H9 (cell line): ENCODE results near the gene C6orf136. TPM values are rescaled to one million over a fixed set of nuclear protein-coding genes. Genes with fewer than 3 reads are reported as not detected.

ENCODE experiments used
- DNase-seq: peaks from one replicate; pipeline ENCODE4 v3.0.0-alpha.2; 2017
- H2AFZ ChIP-seq: one replicate; pipeline ENCODE4 v1.6.1; 2013; ENCODE audit warnings: mild to moderate bottlenecking, low read length, control low read depth, moderate library complexity
- H2AK5ac ChIP-seq: 2 replicates; pipeline ENCODE4 v1.6.1; 2013; ENCODE audit warnings: low read length, control low read depth, mixed read lengths; ENCODE audit not compliant: insufficient read length
- H2BK120ac ChIP-seq: one replicate; pipeline ENCODE4 v1.6.1; 2013; ENCODE audit warnings: low read depth, mild to moderate bottlenecking, low read length, control low read depth, inconsistent platforms; ENCODE audit not compliant: poor library complexity, severe bottlenecking
- H2BK12ac ChIP-seq: 2 replicates; pipeline ENCODE4 v1.6.1; 2013; ENCODE audit warnings: low read length, control low read depth, mixed read lengths, low read depth; ENCODE audit not compliant: insufficient read length
- H2BK15ac ChIP-seq: 2 replicates; pipeline ENCODE4 v1.6.1; 2013; ENCODE audit warnings: low read depth, low read length, control low read depth
- H2BK20ac ChIP-seq: one replicate; pipeline ENCODE4 v1.6.1; 2013; ENCODE audit warnings: low read depth, mild to moderate bottlenecking, low read length, control low read depth, inconsistent platforms; ENCODE audit not compliant: poor library complexity, severe bottlenecking
- H2BK5ac ChIP-seq: 2 replicates; pipeline ENCODE4 v1.6.1; 2013; ENCODE audit warnings: low read length, control low read depth, mixed read lengths; ENCODE audit not compliant: insufficient read length
- H3K14ac ChIP-seq: 2 replicates; pipeline ENCODE4 v1.6.1; 2013; ENCODE audit warnings: low read length, control low read depth; ENCODE audit not compliant: insufficient read depth
- H3K18ac ChIP-seq: 2 replicates; pipeline ENCODE4 v1.6.1; 2013; ENCODE audit warnings: low read depth, mild to moderate bottlenecking, mixed read lengths, low read length, control low read depth; ENCODE audit not compliant: insufficient read length
- H3K23ac ChIP-seq: 2 replicates; pipeline ENCODE4 v1.6.1; 2013; ENCODE audit warnings: low read length, control low read depth, mixed read lengths, low read depth; ENCODE audit not compliant: insufficient read length
- H3K23me2 ChIP-seq: 2 replicates; pipeline ENCODE4 v1.6.1; 2013; ENCODE audit warnings: low read depth, mild to moderate bottlenecking, mixed read lengths, low read length, control low read depth; ENCODE audit not compliant: insufficient read length, poor library complexity, severe bottlenecking
- H3K27ac ChIP-seq: 2 replicates; pipeline ENCODE4 v1.5.1; 2013; ENCODE audit warnings: low read length, control low read depth, mixed read lengths, low read depth; ENCODE audit not compliant: insufficient read length
- H3K27me3 ChIP-seq: 2 replicates; pipeline ENCODE4 v1.6.1; 2013; ENCODE audit warnings: low read length, control low read depth, inconsistent platforms; ENCODE audit not compliant: insufficient read depth
- H3K4ac ChIP-seq: 2 replicates; pipeline ENCODE4 v1.6.1; 2013; ENCODE audit warnings: low read depth, mild to moderate bottlenecking, control low read depth, inconsistent platforms, low read length, moderate library complexity
- H3K4me1 ChIP-seq: 2 replicates; pipeline ENCODE4 v1.6.1; 2013; ENCODE audit warnings: low read length, control low read depth, inconsistent platforms; ENCODE audit not compliant: insufficient read depth
- H3K4me2 ChIP-seq: 2 replicates; pipeline ENCODE4 v1.6.1; 2013; ENCODE audit warnings: low read length, control low read depth, mixed read lengths; ENCODE audit not compliant: insufficient read length, insufficient read depth
- H3K56ac ChIP-seq: 2 replicates; pipeline ENCODE4 v1.6.1; 2013; ENCODE audit warnings: low read depth, mild to moderate bottlenecking, mixed read lengths, low read length, control low read depth; ENCODE audit not compliant: insufficient read length
- H3K79me1 ChIP-seq: 2 replicates; pipeline ENCODE4 v1.6.1; 2013; ENCODE audit warnings: low read depth, mild to moderate bottlenecking, moderate library complexity, low read length, control low read depth, inconsistent platforms; ENCODE audit not compliant: insufficient read depth, poor library complexity, severe bottlenecking
- H3K79me2 ChIP-seq: 2 replicates; pipeline ENCODE4 v1.6.1; 2013; ENCODE audit warnings: low read length, control low read depth, inconsistent platforms; ENCODE audit not compliant: insufficient read depth
- H3K9ac ChIP-seq: 2 replicates; pipeline ENCODE4 v1.6.1; 2013; ENCODE audit warnings: low read length, control low read depth, mixed read lengths; ENCODE audit not compliant: insufficient read length; ENCODE audit errors: extremely low read depth
- H3K9me3 ChIP-seq: one replicate; pipeline ENCODE4 v1.6.1; 2013; ENCODE audit warnings: low read depth, low read length, inconsistent platforms; ENCODE audit not compliant: control insufficient read depth
- H3T11ph ChIP-seq: one replicate; pipeline ENCODE4 v1.6.1; 2013; ENCODE audit warnings: mild to moderate bottlenecking, low read length, control low read depth, inconsistent platforms
- H4K20me1 ChIP-seq: one replicate; pipeline ENCODE4 v1.6.1; 2013; ENCODE audit not compliant: control insufficient read depth, insufficient read length, insufficient read depth
- H4K5ac ChIP-seq: 2 replicates; pipeline ENCODE4 v1.6.1; 2013; ENCODE audit warnings: low read depth, mild to moderate bottlenecking, mixed read lengths, low read length, control low read depth; ENCODE audit not compliant: insufficient read length
- H4K8ac ChIP-seq: replicated peaks from 2 replicates; pipeline ENCODE4 v1.6.1; 2013; ENCODE audit warnings: low read length, control low read depth, mixed read lengths, low read depth; ENCODE audit not compliant: insufficient read length
- H4K91ac ChIP-seq: 2 replicates; pipeline ENCODE4 v1.6.1; 2013; ENCODE audit warnings: low read depth, mild to moderate bottlenecking, moderate library complexity, mixed read lengths, low read length, control low read depth; ENCODE audit not compliant: insufficient read length
- H3K27ac Mint-ChIP-seq, 3 experiments: 2 replicates in 2 of 3; 3 replicates in 1 of 3; pipeline ENCODE4 v1.8.0; 2020 to 2021; ENCODE audit warnings: mixed read lengths in 3 of 3, mild to moderate bottlenecking in 1 of 3, moderate library complexity in 1 of 3
- H3K27me3 Mint-ChIP-seq: 2 replicates; pipeline ENCODE4 v1.8.0; 2021; ENCODE audit warnings: low read depth, mild to moderate bottlenecking, moderate library complexity, mixed read lengths
- H3K36me3 Mint-ChIP-seq, 3 experiments: 2 replicates in 2 of 3; 3 replicates in 1 of 3; pipeline ENCODE4 v1.8.0; 2020 to 2021; ENCODE audit warnings: low read depth in 3 of 3, mixed read lengths in 3 of 3; ENCODE audit not compliant: insufficient read depth in 1 of 3
- H3K4me1 Mint-ChIP-seq, 2 experiments: 2 replicates each; pipeline ENCODE4 v1.8.0; 2020; ENCODE audit warnings: mixed read lengths in 2 of 2
- H3K4me3 Mint-ChIP-seq, 2 experiments: 2 replicates in 1 of 2; 3 replicates in 1 of 2; pipeline ENCODE4 v1.8.0; 2020 to 2021; ENCODE audit warnings: mild to moderate bottlenecking in 2 of 2, mixed read lengths in 2 of 2, moderate library complexity in 1 of 2
- H3K9me3 Mint-ChIP-seq, 2 experiments: 2 replicates in 1 of 2; 3 replicates in 1 of 2; pipeline ENCODE4 v1.8.0; 2020; ENCODE audit warnings: mild to moderate bottlenecking in 2 of 2, mixed read lengths in 2 of 2, moderate library complexity in 1 of 2
- WGBS: extraction: QIAGEN DNeasy Blood & Tissue Kit; methylation state at CpG from one replicate; pipeline ENCODE4 v1.1.7; 2013; ENCODE audit warnings: missing lambda C conversion rate, low lambda C conversion rate, mixed read lengths; ENCODE audit not compliant: insufficient read length; ENCODE audit errors: extremely low coverage; 5-methylcytosine and 5-hydroxymethylcytosine counted together
- total RNA-seq: library from RNA; stranded (reverse); gene quantifications from 2 replicates; pipeline ENCODE4 v1.2.1, GENCODE V29; 2021
- TF ChIP-seq, protein P1 (sequence below): fragments of 200-600 bp; sonication (generic); conservative IDR thresholded peaks from 3 replicates; pipeline ENCODE4 v1.8.0; 2021; ENCODE audit warnings: antibody characterized with exemption, mild to moderate bottlenecking

The C6orf136 gene
- total RNA-seq, 1 experiment from 2014 or later, result 22.2 TPM

GRCh38 chr6:30615958-30616810 is 30.7 kb upstream of the C6orf136 start:
- H3K56ac ChIP-seq, result peak overlapping the region; percentile 95
- no peak overlapping the region for H2BK12ac ChIP-seq
- H3K23me2 ChIP-seq, result peaks cover 21% of the 10 kb centered on the region
- Mint-ChIP-seq H3K27ac (peak overlapping the region; percentile 99 to 100 (median 100)), H3K27me3 (no peaks in the 10 kb centered on the region; the same call in 1 of the 2 replicates), H3K36me3 (peaks cover 32 to 58% (median 49%) of the 10 kb centered on the region in 3 experiments), H3K4me3 (peak overlapping the region; percentile 92 to 97), H3K9me3 (peaks cover 8 to 12% of the 10 kb centered on the region in 2 experiments; a peak in 3 of 5 replicates), H3K4me1 (peaks cover 36 to 40% of the 10 kb centered on the region in 2 experiments)
- H3K79me1 ChIP-seq, result peaks cover 4% of the 10 kb centered on the region
- H3K18ac ChIP-seq, result peak overlapping the region; percentile 87
- no peak overlapping the region for H2BK120ac ChIP-seq
- H3K14ac ChIP-seq, result peak overlapping the region; percentile 83
- H3K27me3 ChIP-seq, result no peaks in the 10 kb centered on the region
- no peak overlapping the region; the same call in 1 of the 2 replicates for H3K4ac ChIP-seq
- no peak overlapping the region for H4K8ac ChIP-seq
- H4K5ac ChIP-seq, result peak overlapping the region; percentile 63
- TF ChIP-seq, protein P1, sequence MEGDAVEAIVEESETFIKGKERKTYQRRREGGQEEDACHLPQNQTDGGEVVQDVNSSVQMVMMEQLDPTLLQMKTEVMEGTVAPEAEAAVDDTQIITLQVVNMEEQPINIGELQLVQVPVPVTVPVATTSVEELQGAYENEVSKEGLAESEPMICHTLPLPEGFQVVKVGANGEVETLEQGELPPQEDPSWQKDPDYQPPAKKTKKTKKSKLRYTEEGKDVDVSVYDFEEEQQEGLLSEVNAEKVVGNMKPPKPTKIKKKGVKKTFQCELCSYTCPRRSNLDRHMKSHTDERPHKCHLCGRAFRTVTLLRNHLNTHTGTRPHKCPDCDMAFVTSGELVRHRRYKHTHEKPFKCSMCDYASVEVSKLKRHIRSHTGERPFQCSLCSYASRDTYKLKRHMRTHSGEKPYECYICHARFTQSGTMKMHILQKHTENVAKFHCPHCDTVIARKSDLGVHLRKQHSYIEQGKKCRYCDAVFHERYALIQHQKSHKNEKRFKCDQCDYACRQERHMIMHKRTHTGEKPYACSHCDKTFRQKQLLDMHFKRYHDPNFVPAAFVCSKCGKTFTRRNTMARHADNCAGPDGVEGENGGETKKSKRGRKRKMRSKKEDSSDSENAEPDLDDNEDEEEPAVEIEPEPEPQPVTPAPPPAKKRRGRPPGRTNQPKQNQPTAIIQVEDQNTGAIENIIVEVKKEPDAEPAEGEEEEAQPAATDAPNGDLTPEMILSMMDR, result no peak
- H4K91ac ChIP-seq, result no peak overlapping the region
- H3K4me1 ChIP-seq, result peaks cover 4% of the 10 kb centered on the region; the same call in 1 of the 2 replicates
- peak; percentile 45 for DNase-seq
- H2AFZ ChIP-seq, result no peak overlapping the region
- no peak overlapping the region for H3K23ac ChIP-seq
- H3K27ac ChIP-seq, result peak overlapping the region; percentile 90
- H3K9me3 ChIP-seq, result no peaks in the 10 kb centered on the region
- peak overlapping the region; percentile 99 for H3K9ac ChIP-seq
- no peak overlapping the region for H2BK20ac ChIP-seq
- peaks cover 2% of the 10 kb centered on the region; the same call in 1 of the 2 replicates for H3K79me2 ChIP-seq
- peak overlapping the region; percentile 59 for H2BK5ac ChIP-seq
- H4K20me1 ChIP-seq, result no peaks in the 10 kb centered on the region
- WGBS, result 100% methylated on average over 1 of the region's 10 CpGs
- peak overlapping the region; percentile 71 for H2AK5ac ChIP-seq
- no peak overlapping the region for H3T11ph ChIP-seq
- H3K4me2 ChIP-seq, result peak overlapping the region; percentile 89
- H2BK15ac ChIP-seq, result no peak overlapping the region; the same call in 1 of the 2 replicates
